DND-41 (cell line): ENCODE results near the gene TSSC4.

ENCODE experiments used
- ATAC-seq: fragments of 200-7000 bp; cut with Tn5 transposase; 3 replicates; pipeline ENCODE4 v1.9.1; 2021; ENCODE audit warnings: low read depth; ENCODE audit not compliant: insufficient read depth
- DNase-seq: peaks from one replicate; pipeline ENCODE4 v3.0.0-alpha.2; 2020
- H2AFZ ChIP-seq: 2 replicates; pipeline ENCODE4 v1.6.0; 2012; ENCODE audit warnings: low read depth, low read length
- H3K27ac ChIP-seq: 2 replicates; pipeline ENCODE4 v1.5.1; 2012; ENCODE audit warnings: low read length, inconsistent platforms
- H3K27me3 ChIP-seq: fragments of 200-600 bp; sonication (generic); 2 replicates; pipeline ENCODE4 v1.6.0; 2012; ENCODE audit warnings: low read length, mild to moderate bottlenecking, inconsistent platforms; ENCODE audit not compliant: insufficient read depth, poor library complexity
- H3K36me3 ChIP-seq: 2 replicates; pipeline ENCODE4 v1.5.1; 2012; ENCODE audit warnings: low read length, inconsistent platforms; ENCODE audit not compliant: insufficient read depth
- H3K4me1 ChIP-seq: 2 replicates; pipeline ENCODE4 v1.5.1; 2012; ENCODE audit warnings: mild to moderate bottlenecking, low read length; ENCODE audit not compliant: insufficient read depth
- H3K4me2 ChIP-seq: 2 replicates; pipeline ENCODE4 v1.6.0; 2012; ENCODE audit warnings: mild to moderate bottlenecking, moderate library complexity, low read length, inconsistent platforms; ENCODE audit not compliant: insufficient read depth
- H3K4me3 ChIP-seq, 2 experiments: fragments of 200-600 bp in 1 of 2; shearing (Covaris generic) in 1 of 2; 2 replicates each; pipeline ENCODE4 v1.5.1; 2012 to 2016; ENCODE audit warnings: inconsistent platforms in 2 of 2, low read length in 2 of 2, mild to moderate bottlenecking in 2 of 2, low read depth in 1 of 2, moderate library complexity in 1 of 2
- H3K79me2 ChIP-seq: 2 replicates; pipeline ENCODE4 v1.6.0; 2012; ENCODE audit warnings: low read length, inconsistent platforms; ENCODE audit not compliant: insufficient read depth
- H3K9ac ChIP-seq: 2 replicates; pipeline ENCODE4 v1.6.0; 2012; ENCODE audit warnings: low read depth, mild to moderate bottlenecking, inconsistent platforms, low read length, moderate library complexity
- H3K9me3 ChIP-seq: 2 replicates; pipeline ENCODE4 v1.5.1; 2012; ENCODE audit warnings: low read length, moderate library complexity, mild to moderate bottlenecking, inconsistent platforms; ENCODE audit not compliant: insufficient read depth, severe bottlenecking
- H4K20me1 ChIP-seq: 2 replicates; pipeline ENCODE4 v1.6.0; 2012; ENCODE audit warnings: low read length; ENCODE audit not compliant: insufficient read depth
- CTCF ChIP-seq: IDR thresholded peaks from 2 replicates; pipeline ENCODE4 v1.5.1; 2012; ENCODE audit warnings: borderline replicate concordance, low read length, moderate library complexity, mild to moderate bottlenecking; ENCODE audit not compliant: poor library complexity, severe bottlenecking; ENCODE audit errors: extremely low read depth
- EZH2 ChIP-seq: IDR thresholded peaks from 3 replicates; pipeline ENCODE4 v1.6.1; 2012; ENCODE audit warnings: borderline replicate concordance, low read depth, mild to moderate bottlenecking, moderate library complexity, low read length, inconsistent platforms; ENCODE audit not compliant: severe bottlenecking

The TSSC4 gene

DNA sequence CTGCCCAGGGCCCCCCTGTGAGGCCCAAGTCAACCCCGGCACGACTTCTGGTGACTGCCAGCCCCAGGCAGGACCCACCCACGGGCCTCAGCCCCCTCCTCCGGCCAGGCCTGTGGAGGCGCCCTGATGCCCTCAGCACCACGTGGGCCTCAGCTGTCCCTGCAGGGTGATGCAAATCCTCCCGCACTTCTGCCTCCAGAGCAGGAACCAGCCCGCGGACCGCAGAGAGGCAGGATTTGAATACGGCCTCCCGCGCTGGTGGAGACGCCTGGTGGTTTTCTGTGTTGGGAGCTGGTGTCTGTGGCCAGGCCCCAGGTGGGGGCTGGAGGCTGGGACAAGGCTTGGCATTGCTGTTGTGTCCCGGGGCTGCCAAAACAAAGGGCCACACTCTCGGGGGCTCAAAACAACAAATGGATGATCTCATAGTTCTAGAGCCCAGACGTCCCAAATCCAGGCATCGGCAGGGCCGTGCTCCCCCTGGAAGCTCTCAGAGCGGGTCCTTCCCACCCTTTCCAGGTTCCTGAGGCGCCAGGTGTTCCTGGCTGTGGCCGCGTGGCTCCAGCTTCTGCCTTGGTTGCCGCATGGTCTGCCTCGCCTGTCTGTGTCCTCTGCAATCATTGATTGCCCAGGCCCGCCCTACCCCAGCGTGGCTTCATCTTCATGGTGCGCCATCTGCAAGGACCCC, 24.4 kb downstream of the TSSC4 start:
- no peak for DNase-seq
- Histone ChIP-seq H3K27me3 (no peaks in the 10 kb centered on the region), H3K36me3 (no peaks in the 10 kb centered on the region), H3K4me1 (peaks cover 5% of the 10 kb centered on the region; the same call in 1 of the 2 replicates), H3K4me2 (no peak overlapping the region), H3K27ac (no peak overlapping the region), H3K79me2 (no peaks in the 10 kb centered on the region), H3K9me3 (no peaks in the 10 kb centered on the region), H3K9ac (no peak overlapping the region), H2AFZ (no peak overlapping the region), H4K20me1 (peaks cover 2% of the 10 kb centered on the region; the same call in 1 of the 2 replicates), H3K4me3 (no peak overlapping the region)
- no peak for ATAC-seq
- no peak for TF ChIP-seq CTCF
- TF ChIP-seq EZH2, result no peak

DNA sequence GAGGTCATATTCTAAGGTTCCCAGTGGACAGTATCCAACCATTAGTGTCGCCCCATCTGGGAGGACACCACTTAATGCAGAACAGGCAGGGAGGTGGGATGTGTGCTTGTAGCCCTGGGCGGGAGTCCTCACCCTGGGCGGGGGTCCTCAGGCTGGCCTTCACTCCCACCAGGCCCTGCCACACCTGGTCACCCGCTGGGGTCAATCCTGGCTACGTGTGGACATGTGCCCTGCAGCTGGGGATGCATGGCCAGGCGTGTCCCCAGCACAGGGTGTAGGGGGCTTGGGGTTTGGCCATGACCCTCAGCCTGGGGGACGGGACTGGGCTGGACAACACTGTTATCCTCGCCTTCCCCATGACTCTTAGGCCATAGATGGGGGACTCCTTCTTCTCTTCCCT, 25.0 kb downstream of the TSSC4 start:
- no peak for ATAC-seq

DNA sequence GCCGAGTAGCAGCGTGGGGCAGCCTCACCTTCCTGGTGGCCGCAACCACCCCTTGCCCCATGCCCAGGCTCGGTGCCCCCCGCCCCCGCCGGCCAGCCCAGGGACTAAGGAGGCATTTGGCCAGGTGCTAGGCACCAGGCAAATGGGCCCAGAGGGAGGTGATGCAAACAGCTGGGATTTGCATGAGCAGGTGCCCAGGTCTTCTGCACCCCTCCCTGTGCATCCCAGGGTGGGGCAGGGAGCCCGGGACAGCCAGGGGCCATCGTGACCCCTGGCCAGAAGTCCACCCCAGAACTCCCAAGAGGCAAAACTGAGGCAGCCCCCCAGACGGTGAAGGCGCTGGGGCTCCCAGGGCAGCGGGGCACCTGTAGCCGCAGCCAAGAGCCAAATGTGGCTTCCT, 25.7 kb downstream of the TSSC4 start:
- H3K27ac ChIP-seq, result no peak overlapping the region
- TF ChIP-seq CTCF (no peak), EZH2 (no peak)
- no peaks in the 10 kb centered on the region for H3K79me2 ChIP-seq
- H3K36me3 ChIP-seq, result no peaks in the 10 kb centered on the region
- no peaks in the 10 kb centered on the region for H3K4me1 ChIP-seq
- no peak for DNase-seq
- no peak overlapping the region for H3K4me2 ChIP-seq
- no peaks in the 10 kb centered on the region for H4K20me1 ChIP-seq
- H3K4me3 ChIP-seq, result no peak overlapping the region
- H3K9me3 ChIP-seq, result no peaks in the 10 kb centered on the region
- ATAC-seq, result no peak
- H3K27me3 ChIP-seq, result no peaks in the 10 kb centered on the region
- H3K9ac ChIP-seq, result no peak overlapping the region
- H2AFZ ChIP-seq, result no peak overlapping the region

More for the DNA sequence above, 25.0 kb downstream of the TSSC4 start:
- H3K27me3 ChIP-seq, result no peaks in the 10 kb centered on the region
- no peak for DNase-seq
- peaks cover 1% of the 10 kb centered on the region; the same call in 1 of the 2 replicates for H3K4me1 ChIP-seq
- no peak overlapping the region for H3K9ac ChIP-seq
- H4K20me1 ChIP-seq, result peaks cover 2% of the 10 kb centered on the region; the same call in 1 of the 2 replicates
- H3K4me2 ChIP-seq, result no peak overlapping the region
- H3K27ac ChIP-seq, result no peak overlapping the region
- TF ChIP-seq EZH2, result no peak
- no peaks in the 10 kb centered on the region for H3K36me3 ChIP-seq
- H3K9me3 ChIP-seq, result no peaks in the 10 kb centered on the region
- H3K4me3 ChIP-seq, result no peak overlapping the region
- H2AFZ ChIP-seq, result no peak overlapping the region
- no peaks in the 10 kb centered on the region for H3K79me2 ChIP-seq

- H3K4me2 ChIP-seq, result no peak overlapping the region
- H3K9me3 ChIP-seq, result no peaks in the 10 kb centered on the region
- no peak for ATAC-seq
These were observed 26.4 kb downstream of the TSSC4 start for GRCh38 chr11:2426826-2427521.

More at GRCh38 chr11:2426826-2427521, 26.4 kb downstream of the TSSC4 start:
- H4K20me1 ChIP-seq, result no peaks in the 10 kb centered on the region
- H3K27ac ChIP-seq, result no peak overlapping the region
- H3K4me3 ChIP-seq, result no peak overlapping the region
- no peaks in the 10 kb centered on the region for H3K4me1 ChIP-seq
- no peak for TF ChIP-seq CTCF
- H3K79me2 ChIP-seq, result no peaks in the 10 kb centered on the region
- no peaks in the 10 kb centered on the region for H3K27me3 ChIP-seq
- no peak overlapping the region for H3K9ac ChIP-seq
- no peak overlapping the region for H2AFZ ChIP-seq
- no peaks in the 10 kb centered on the region for H3K36me3 ChIP-seq
- DNase-seq, result no peak
